C4-2B (cell line): ENCODE measurements around the gene SUV39H2.

Experiments
- CTCF ChIP-seq: fragments of 450-650 bp; conservative IDR thresholded peaks from 2 replicates; pipeline ENCODE4 v1.5.1; 2017; ENCODE audit warnings: mild to moderate bottlenecking
- ZFX ChIP-seq: fragments of 450-650 bp; IDR thresholded peaks from 2 replicates; pipeline ENCODE4 v1.6.1; 2017

DNA sequence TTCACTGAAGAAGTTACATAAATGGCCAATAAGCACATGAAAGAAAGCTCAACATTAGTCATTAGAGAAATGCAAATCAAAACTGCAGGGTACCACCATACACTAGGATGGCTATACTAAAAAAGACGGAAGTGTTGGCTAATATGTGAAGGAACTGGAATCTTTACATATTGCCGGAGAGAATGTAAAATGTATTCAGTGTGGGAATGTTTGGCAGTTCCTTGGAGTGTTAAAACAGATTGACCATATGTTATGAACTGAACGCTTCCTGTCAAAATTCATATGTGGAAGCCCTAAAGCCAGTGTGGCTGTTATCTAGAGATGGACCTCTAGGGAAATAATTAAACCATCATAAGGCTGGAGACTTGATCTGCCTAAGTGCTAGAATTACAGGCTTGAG is 33.1 kb downstream of the SUV39H2 start:
- TF ChIP-seq CTCF = no peak
- no peak for TF ChIP-seq ZFX
